Middle frontal gyrus (tissue), 1 donor: ENCODE measurements around the gene SPRR3.

ENCODE experiments used
- DNase-seq: peaks from one replicate; pipeline ENCODE4 v3.0.0-alpha.2; 2015; ENCODE audit warnings: low spot score; ENCODE audit errors: extremely low spot score

SPRR3 gene

GRCh38 chr1:153001382-153001781 is at the start of gene SPRR3:
SPRR3 (plus strand) TSS chr1:153001749; CDS start chr1:153003021, 1,272 bp downstream.
- no peak for DNase-seq

GRCh38 chr1:152953761-152954160 is 47.8 kb upstream of the SPRR3 start:
- no peak for DNase-seq

GRCh38 chr1:152954436-152954835 is 47.1 kb upstream of the SPRR3 start:
- no peak for DNase-seq

- no peak for DNase-seq
These were observed 44.0 kb upstream of the SPRR3 start for GRCh38 chr1:152957561-152957960.

GRCh38 chr1:152959273-152959672 is 42.3 kb upstream of the SPRR3 start:
- no peak for DNase-seq

- DNase-seq, result no peak
These were observed 41.6 kb upstream of the SPRR3 start for GRCh38 chr1:152959801-152960451.

- DNase-seq, result no peak
These were observed 41.0 kb upstream of the SPRR3 start for GRCh38 chr1:152960452-152961044.

- DNase-seq, result no peak
These were observed 40.2 kb upstream of the SPRR3 start for GRCh38 chr1:152961226-152961891.

GRCh38 chr1:152962876-152963415 is 38.6 kb upstream of the SPRR3 start:
- DNase-seq, result no peak

- DNase-seq, result no peak
These were observed 37.0 kb upstream of the SPRR3 start for GRCh38 chr1:152964536-152964935.

GRCh38 chr1:152965853-152966252 is 35.7 kb upstream of the SPRR3 start:
- no peak for DNase-seq

GRCh38 chr1:152967201-152967600 is 34.3 kb upstream of the SPRR3 start:
- DNase-seq, result no peak

- no peak for DNase-seq
These were observed 33.3 kb upstream of the SPRR3 start for GRCh38 chr1:152968248-152968647.

GRCh38 chr1:152969036-152969435 is 32.5 kb upstream of the SPRR3 start:
- DNase-seq, result no peak

- no peak for DNase-seq
These were observed 31.1 kb upstream of the SPRR3 start, which contains the start of gene SPRR4 for GRCh38 chr1:152970495-152970894. SPRR4 (plus strand) TSS chr1:152970648; CDS start chr1:152971891, 1,243 bp downstream.

GRCh38 chr1:152972196-152972886 is 29.2 kb upstream of the SPRR3 start:
- no peak for DNase-seq

- no peak for DNase-seq
These were observed 24.9 kb upstream of the SPRR3 start for GRCh38 chr1:152976688-152977087.

GRCh38 chr1:152977614-152978013 is 23.9 kb upstream of the SPRR3 start:
- DNase-seq, result no peak

GRCh38 chr1:152980676-152981075 is 20.9 kb upstream of the SPRR3 start:
- DNase-seq, result no peak

- no peak for DNase-seq
These were observed 20.2 kb upstream of the SPRR3 start for GRCh38 chr1:152981146-152981871.

- DNase-seq, result no peak
These were observed 19.5 kb upstream of the SPRR3 start for GRCh38 chr1:152982076-152982475.
